Trophoblast cell (in vitro differentiated cells and primary cell): ENCODE measurements around the gene PLEKHG4B.

ENCODE experiments used
- DNase-seq, 2 donors: peaks; one replicate each; pipeline ENCODE4 v3.0.0-alpha.2; 2016
- H2AFZ ChIP-seq: 2 replicates; pipeline ENCODE4 v1.6.1; 2013; ENCODE audit warnings: low read length, moderate library complexity, mild to moderate bottlenecking; ENCODE audit not compliant: insufficient read depth, poor library complexity
- H2AK5ac ChIP-seq: 2 replicates; pipeline ENCODE4 v1.6.1; 2013; ENCODE audit warnings: mild to moderate bottlenecking, low read length
- H2BK120ac ChIP-seq: 2 replicates; pipeline ENCODE4 v1.6.1; 2013; ENCODE audit warnings: low read length, mild to moderate bottlenecking, moderate library complexity; ENCODE audit not compliant: insufficient read depth, poor library complexity
- H2BK12ac ChIP-seq: 2 replicates; pipeline ENCODE4 v1.6.1; 2013; ENCODE audit warnings: mild to moderate bottlenecking, low read length, moderate library complexity
- H2BK5ac ChIP-seq: 2 replicates; pipeline ENCODE4 v1.6.1; 2013; ENCODE audit warnings: low read length, low read depth, moderate library complexity, mild to moderate bottlenecking; ENCODE audit not compliant: poor library complexity
- H3K14ac ChIP-seq: 2 replicates; pipeline ENCODE4 v1.6.1; 2013; ENCODE audit warnings: mild to moderate bottlenecking, low read length
- H3K18ac ChIP-seq: 2 replicates; pipeline ENCODE4 v1.6.1; 2013; ENCODE audit warnings: mild to moderate bottlenecking, low read length
- H3K23ac ChIP-seq: 2 replicates; pipeline ENCODE4 v1.6.1; 2013; ENCODE audit warnings: low read length
- H3K27ac ChIP-seq: 2 replicates; pipeline ENCODE4 v1.5.1; 2013; ENCODE audit warnings: low read depth, mild to moderate bottlenecking, inconsistent platforms, low read length, moderate library complexity
- H3K27me3 ChIP-seq: 2 replicates; pipeline ENCODE4 v1.6.1; 2013; ENCODE audit warnings: inconsistent platforms, mild to moderate bottlenecking, low read length, moderate library complexity; ENCODE audit not compliant: insufficient read depth
- H3K36me3 ChIP-seq, 2 experiments: 1 replicate in 1 of 2; 2 replicates in 1 of 2; pipeline ENCODE4 v1.6.1; 2013; ENCODE audit warnings: low read length in 2 of 2, mild to moderate bottlenecking in 2 of 2, moderate library complexity in 1 of 2; ENCODE audit not compliant: insufficient read depth in 2 of 2, control insufficient read depth in 1 of 2
- H3K4ac ChIP-seq: 2 replicates; pipeline ENCODE4 v1.6.1; 2013; ENCODE audit warnings: low read depth, mild to moderate bottlenecking, low read length, moderate library complexity
- H3K4me1 ChIP-seq, 2 experiments: 1 replicate in 1 of 2; 2 replicates in 1 of 2; pipeline ENCODE4 v1.6.1; 2013; ENCODE audit warnings: low read length in 2 of 2, mild to moderate bottlenecking in 2 of 2, moderate library complexity in 1 of 2; ENCODE audit not compliant: insufficient read depth in 2 of 2, control insufficient read depth in 1 of 2
- H3K4me2 ChIP-seq: 2 replicates; pipeline ENCODE4 v1.6.1; 2013; ENCODE audit warnings: inconsistent platforms, mild to moderate bottlenecking, low read length, moderate library complexity
- H3K4me3 ChIP-seq: 2 replicates; pipeline ENCODE4 v1.5.1; 2013; ENCODE audit warnings: mild to moderate bottlenecking, low read depth, low read length, inconsistent platforms
- H3K79me1 ChIP-seq: one replicate; pipeline ENCODE4 v1.6.1; 2013; ENCODE audit warnings: low read length
- H3K79me2 ChIP-seq: 2 replicates; pipeline ENCODE4 v1.6.1; 2013; ENCODE audit warnings: low read length, mild to moderate bottlenecking; ENCODE audit not compliant: control insufficient read depth, insufficient read depth, poor library complexity
- H3K9ac ChIP-seq: 2 replicates; pipeline ENCODE4 v1.6.1; 2013; ENCODE audit warnings: mild to moderate bottlenecking, low read length
- H3K9me3 ChIP-seq: 2 replicates; pipeline ENCODE4 v1.6.1; 2013; ENCODE audit warnings: low read depth, mild to moderate bottlenecking, control low read depth, inconsistent platforms, low read length; ENCODE audit not compliant: insufficient read depth
- H4K12ac ChIP-seq: 2 replicates; pipeline ENCODE4 v1.6.1; 2013; ENCODE audit warnings: low read depth, mild to moderate bottlenecking, low read length, moderate library complexity
- H4K8ac ChIP-seq: 2 replicates; pipeline ENCODE4 v1.6.1; 2013; ENCODE audit warnings: low read depth, mild to moderate bottlenecking, low read length, moderate library complexity
- H4K91ac ChIP-seq: one replicate; pipeline ENCODE4 v1.6.1; 2013; ENCODE audit warnings: low read depth, mild to moderate bottlenecking, low read length, moderate library complexity
- WGBS: extraction: QIAGEN DNeasy Blood & Tissue Kit; methylation state at CpG from one replicate; pipeline ENCODE4 v1.1.7; 2013; ENCODE audit warnings: missing lambda C conversion rate; ENCODE audit not compliant: insufficient read length, insufficient coverage; ENCODE audit errors: extremely low coverage; 5-methylcytosine and 5-hydroxymethylcytosine counted together

PLEKHG4B gene

DNA sequence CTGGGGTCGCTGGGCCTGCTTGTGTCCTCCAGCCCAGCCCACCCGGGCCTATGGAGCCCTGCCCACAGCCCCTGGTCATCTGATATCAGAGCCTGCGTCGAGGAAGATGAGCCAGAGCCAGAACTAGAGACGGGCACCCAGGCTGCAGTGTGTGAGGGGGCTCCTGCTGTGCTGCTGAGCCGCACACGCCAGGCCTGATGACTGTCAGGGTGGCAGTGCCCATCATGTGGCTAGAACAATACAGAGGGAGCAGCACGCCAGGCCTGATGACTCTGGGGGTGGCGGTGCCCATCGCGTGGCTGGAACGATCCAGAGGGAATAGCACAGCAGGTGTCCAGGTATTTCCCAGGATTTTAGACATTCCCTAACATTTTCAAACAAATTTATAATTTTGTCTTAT lies 90.2 kb downstream of the PLEKHG4B start:
- WGBS = no CpG with 5 or more reads among the region's 12 CpGs
- H3K27ac ChIP-seq = no peak overlapping the region
- H4K91ac ChIP-seq = no peak overlapping the region
- H2BK5ac ChIP-seq = no peak overlapping the region
- no peak overlapping the region for H3K4me2 ChIP-seq
- no peaks in the 10 kb centered on the region for H3K79me2 ChIP-seq
- no peak overlapping the region for H2AK5ac ChIP-seq
- H3K18ac ChIP-seq = no peak overlapping the region
- no peak overlapping the region for H2BK12ac ChIP-seq
- H3K27me3 ChIP-seq = no peaks in the 10 kb centered on the region
- peaks cover 3% of the 10 kb centered on the region for H3K79me1 ChIP-seq
- H4K8ac ChIP-seq = no peak overlapping the region
- H3K23ac ChIP-seq = no peak overlapping the region
- DNase-seq = no peak
- no peak overlapping the region for H3K4me3 ChIP-seq
- no peak overlapping the region for H2AFZ ChIP-seq
- H3K36me3 ChIP-seq = peaks cover 42 to 46% of the 10 kb centered on the region in 2 experiments
- no peak overlapping the region for H3K4ac ChIP-seq
- no peak overlapping the region for H3K9ac ChIP-seq
- no peak overlapping the region for H4K12ac ChIP-seq
- no peaks in the 10 kb centered on the region for H3K9me3 ChIP-seq
- H3K14ac ChIP-seq = no peak overlapping the region
- peaks cover 20 to 21% of the 10 kb centered on the region in 2 experiments for H3K4me1 ChIP-seq
- H2BK120ac ChIP-seq = no peak overlapping the region

DNA sequence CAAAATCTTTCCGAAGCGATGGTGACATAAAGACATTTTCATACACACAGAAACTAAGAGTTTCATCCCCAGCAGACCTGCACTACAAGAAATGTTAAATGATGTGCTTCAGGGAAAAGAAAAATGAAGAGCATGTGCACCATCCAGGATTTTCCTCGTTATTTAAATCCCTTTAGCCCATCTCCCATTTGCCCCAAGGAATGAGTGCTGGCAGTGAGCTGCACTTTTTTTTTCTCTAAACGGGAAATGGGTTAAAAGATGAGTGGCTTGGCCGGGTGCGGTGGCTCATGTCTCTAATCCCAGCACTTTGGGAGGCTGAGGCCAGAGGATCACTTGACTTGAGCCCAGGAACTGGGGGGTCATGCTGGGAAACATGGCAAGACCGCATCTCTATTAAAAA lies 92.5 kb downstream of the PLEKHG4B start:
- Histone ChIP-seq H2AFZ (no peak overlapping the region), H3K27me3 (no peaks in the 10 kb centered on the region), H3K18ac (no peak overlapping the region), H3K36me3 (peaks cover 35 to 37% of the 10 kb centered on the region in 2 experiments), H2BK120ac (no peak overlapping the region), H4K91ac (no peak overlapping the region), H4K8ac (no peak overlapping the region), H2AK5ac (no peak overlapping the region), H3K4ac (no peak overlapping the region), H3K27ac (peak overlapping the region; percentile 2), H3K23ac (no peak overlapping the region), H3K79me2 (no peaks in the 10 kb centered on the region), H3K9ac (no peak overlapping the region), H4K12ac (no peak overlapping the region), H3K9me3 (no peaks in the 10 kb centered on the region), H2BK12ac (no peak overlapping the region), H2BK5ac (no peak overlapping the region), H3K14ac (no peak overlapping the region), H3K4me3 (no peak overlapping the region), H3K79me1 (peaks cover 3% of the 10 kb centered on the region), H3K4me2 (no peak overlapping the region), H3K4me1 (peaks cover 20 to 27% of the 10 kb centered on the region in 2 experiments)
- DNase-seq = no peak
- WGBS = no CpG with 5 or more reads among the region's 7 CpGs

DNA sequence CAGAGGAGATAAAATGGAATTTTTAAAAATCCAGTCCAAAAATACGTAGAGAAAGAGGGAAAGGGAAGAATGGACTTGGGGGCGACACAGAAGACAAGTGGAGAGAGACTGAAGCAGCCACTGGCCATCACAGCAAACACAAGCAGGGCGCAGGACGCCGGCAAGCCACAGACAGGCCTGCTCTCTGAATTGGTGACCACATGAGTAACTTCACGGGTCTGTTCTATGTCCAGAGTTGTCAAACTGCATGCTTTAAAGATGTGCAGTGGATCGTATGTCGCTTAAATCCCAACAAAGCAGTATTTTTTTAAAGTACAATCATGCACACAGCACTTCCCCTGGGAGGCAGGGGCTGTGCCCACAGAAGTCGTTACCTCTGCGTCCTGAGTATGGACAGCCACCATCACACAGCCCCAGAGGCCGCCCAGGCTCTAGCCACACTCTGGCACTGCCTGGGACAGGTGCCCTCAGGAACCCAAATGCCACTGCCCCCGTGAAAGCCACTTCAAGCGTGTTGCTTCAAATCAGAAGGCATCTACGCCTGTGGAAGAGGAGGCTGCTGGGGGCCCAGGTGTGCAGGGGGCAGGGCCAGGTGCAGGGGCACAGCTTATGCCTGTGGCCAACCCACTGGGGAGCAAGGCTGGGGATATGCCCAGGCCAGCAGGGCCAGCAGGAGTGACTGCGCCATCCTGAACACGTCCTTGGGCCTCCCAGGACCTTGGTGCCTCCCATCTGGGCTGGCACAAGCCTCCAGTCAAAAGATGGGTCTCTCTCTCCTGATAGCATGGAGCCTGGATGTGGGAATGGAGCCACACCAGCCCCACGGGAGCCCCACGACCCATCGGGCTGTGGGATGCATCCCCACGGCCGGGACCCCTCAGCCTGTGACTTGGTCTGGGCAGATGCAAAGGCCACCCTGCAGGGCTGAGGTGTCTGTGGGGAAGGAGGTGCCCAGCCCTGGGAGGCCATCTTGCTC lies 93.4 kb downstream of the PLEKHG4B start:
- Histone ChIP-seq H3K79me2 (no peaks in the 10 kb centered on the region), H3K27ac (peak overlapping the region; percentile 11), H3K9me3 (no peaks in the 10 kb centered on the region), H3K4me1 (peaks cover 14 to 21% of the 10 kb centered on the region in 2 experiments), H3K4me2 (no peak overlapping the region), H3K23ac (no peak overlapping the region), H4K12ac (no peak overlapping the region), H3K14ac (no peak overlapping the region), H3K79me1 (peaks cover 3% of the 10 kb centered on the region), H2AFZ (no peak overlapping the region), H2BK120ac (peak overlapping the region; percentile 34), H3K18ac (peak overlapping the region; percentile 15), H3K9ac (no peak overlapping the region), H4K8ac (no peak overlapping the region), H2BK12ac (peak overlapping the region; percentile 30), H2BK5ac (no peak overlapping the region), H3K27me3 (no peaks in the 10 kb centered on the region), H3K36me3 (peaks cover 34 to 36% of the 10 kb centered on the region in 2 experiments), H4K91ac (peak overlapping the region; percentile 8), H3K4ac (no peak overlapping the region), H3K4me3 (no peak overlapping the region), H2AK5ac (no peak overlapping the region)
- no peak for DNase-seq
- WGBS = no CpG with 5 or more reads among the region's 21 CpGs

DNA sequence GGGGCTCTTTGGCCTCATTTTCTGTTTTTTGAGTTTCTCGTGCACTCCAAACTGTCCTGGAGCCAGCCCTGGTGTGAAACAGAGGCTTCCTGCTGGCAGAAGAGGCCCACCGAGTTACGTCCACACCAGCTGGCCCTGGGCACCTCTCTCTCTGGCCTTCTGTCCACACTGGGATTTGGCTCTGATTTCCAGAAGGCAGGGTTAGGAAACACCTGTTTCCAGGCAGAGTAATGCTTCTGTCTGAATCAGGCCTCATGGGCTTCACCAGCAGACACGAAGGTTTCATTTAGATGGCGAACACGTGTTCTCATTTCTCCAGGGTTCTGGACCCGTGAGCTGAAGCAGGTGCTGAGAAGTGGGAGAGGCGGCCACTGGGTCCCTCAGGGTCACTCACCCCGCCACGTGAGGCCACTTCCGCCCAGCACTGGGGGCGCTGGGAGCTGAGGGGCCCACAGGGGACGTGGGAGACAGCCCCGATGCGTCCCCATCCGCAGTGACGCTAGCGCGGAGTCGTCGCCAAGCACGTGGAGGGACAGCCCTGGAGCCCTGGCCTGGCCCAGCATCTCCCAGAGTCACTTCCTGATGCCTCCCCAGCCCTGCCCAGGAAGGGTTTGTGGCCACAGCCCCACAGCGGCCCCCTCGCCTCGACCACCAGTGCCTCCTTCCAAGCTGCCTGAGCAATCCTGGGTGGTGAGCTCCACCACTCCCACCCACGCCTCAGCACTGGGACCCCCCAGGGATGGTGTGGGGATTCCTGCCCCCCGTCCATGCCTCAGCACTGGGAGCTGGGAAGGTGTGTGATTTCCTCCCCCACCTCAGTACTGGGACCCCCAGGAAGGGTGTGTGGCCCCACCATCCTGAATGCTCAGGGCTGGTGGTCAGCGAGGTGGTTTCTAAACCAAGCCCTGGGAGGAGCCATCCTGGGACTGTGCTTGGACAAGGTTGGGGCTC lies 94.4 kb downstream of the PLEKHG4B start:
- Histone ChIP-seq H3K79me1 (peaks cover 3% of the 10 kb centered on the region), H3K4me1 (peaks cover 12 to 18% of the 10 kb centered on the region in 2 experiments), H3K23ac (no peak overlapping the region), H3K4me2 (no peak overlapping the region), H3K36me3 (peaks cover 27 to 29% of the 10 kb centered on the region in 2 experiments), H4K8ac (no peak overlapping the region), H3K9ac (no peak overlapping the region), H3K27me3 (no peaks in the 10 kb centered on the region), H3K27ac (no peak overlapping the region), H3K4ac (no peak overlapping the region), H3K9me3 (no peaks in the 10 kb centered on the region), H2AFZ (no peak overlapping the region), H2BK120ac (no peak overlapping the region), H4K91ac (peak overlapping the region; percentile 22), H2BK5ac (no peak overlapping the region), H3K4me3 (no peak overlapping the region), H3K79me2 (no peaks in the 10 kb centered on the region), H3K18ac (no peak overlapping the region), H3K14ac (peak overlapping the region; percentile 33), H4K12ac (no peak overlapping the region), H2AK5ac (peak overlapping the region; percentile 31), H2BK12ac (peak overlapping the region; percentile 76)
- DNase-seq = no peak
- WGBS = no CpG with 5 or more reads among the region's 28 CpGs
